ENCODE measurements around the gene KCNN2.
"Not testable (repeated sequence)": the region's sequence is repeated elsewhere in the genome, so short reads cannot be mapped to it uniquely, and the experiment has no call there.

The KCNN2 gene

GRCh38 chr5:114427204-114427603 lies 65.3 kb downstream of the KCNN2 start:
- no peak for FAIRE-seq

- no peak for FAIRE-seq
These were observed 68.7 kb downstream of the KCNN2 start for GRCh38 chr5:114430532-114430931.

GRCh38 chr5:114432684-114433083 lies 70.8 kb downstream of the KCNN2 start:
- not testable (repeated sequence) for FAIRE-seq

GRCh38 chr5:114434396-114435219 lies 72.7 kb downstream of the KCNN2 start:
- FAIRE-seq, result no peak

- FAIRE-seq, result no peak
These were observed 73.3 kb downstream of the KCNN2 start for GRCh38 chr5:114435220-114435481.

GRCh38 chr5:114435885-114436299 lies 74.0 kb downstream of the KCNN2 start:
- FAIRE-seq, result no peak

- FAIRE-seq, result no peak
These were observed 76.1 kb downstream of the KCNN2 start for GRCh38 chr5:114437936-114438335.

GRCh38 chr5:114438471-114438870 lies 76.6 kb downstream of the KCNN2 start:
- FAIRE-seq, result no peak

- no peak for FAIRE-seq
These were observed 85.4 kb downstream of the KCNN2 start for GRCh38 chr5:114447084-114447773.

GRCh38 chr5:114448481-114448880 lies 86.6 kb downstream of the KCNN2 start:
- no peak for FAIRE-seq

- FAIRE-seq, result no peak
These were observed 88.1 kb downstream of the KCNN2 start for GRCh38 chr5:114449860-114450421.

GRCh38 chr5:114450437-114450836 lies 88.6 kb downstream of the KCNN2 start:
- no peak for FAIRE-seq

GRCh38 chr5:114458726-114459125 lies 96.9 kb downstream of the KCNN2 start:
- no peak for FAIRE-seq

GRCh38 chr5:114467171-114467570 lies 105.3 kb downstream of the KCNN2 start:
- FAIRE-seq, result no peak

GRCh38 chr5:114467729-114468128 lies 105.9 kb downstream of the KCNN2 start:
- FAIRE-seq, result no peak

GRCh38 chr5:114469372-114469771 lies 107.5 kb downstream of the KCNN2 start:
- FAIRE-seq, result no peak

- no peak for FAIRE-seq
These were observed 109.7 kb downstream of the KCNN2 start for GRCh38 chr5:114471529-114471928.

GRCh38 chr5:114473541-114473940 lies 111.7 kb downstream of the KCNN2 start:
- no peak for FAIRE-seq

- no peak for FAIRE-seq
These were observed 116.0 kb downstream of the KCNN2 start for GRCh38 chr5:114477816-114478334.

- FAIRE-seq, result no peak
These were observed 138.9 kb downstream of the KCNN2 start for GRCh38 chr5:114500756-114501155.

GRCh38 chr5:114504560-114504959 lies 142.7 kb downstream of the KCNN2 start:
- FAIRE-seq, result no peak

GRCh38 chr5:114524221-114524620 lies 162.4 kb downstream of the KCNN2 start:
- no peak for FAIRE-seq

GRCh38 chr5:114544561-114544960 lies 182.7 kb downstream of the KCNN2 start:
- FAIRE-seq, result no peak
